WERI-Rb-1 (cell line): ENCODE results near the gene SYNE3.
A peak's percentile ranks its signal among the peaks of the same experiment; 100 is the strongest.

Experiments used
- DNase-seq: peaks from one replicate; pipeline ENCODE4 v3.0.0-alpha.2; 2020
- H3K27ac ChIP-seq: fragments of 250-450 bp; sonication (Bioruptor Pico); 2 replicates; pipeline ENCODE4 v1.5.1; 2020; ENCODE audit warnings: mild to moderate bottlenecking, moderate library complexity
- H3K27me3 ChIP-seq: fragments of 250-450 bp; sonication (Bioruptor Pico); 2 replicates; pipeline ENCODE4 v1.5.1; 2021; ENCODE audit warnings: mild to moderate bottlenecking, low read depth, moderate library complexity; ENCODE audit not compliant: insufficient read depth, severe bottlenecking
- H3K36me3 ChIP-seq: fragments of 250-450 bp; sonication (Bioruptor Pico); 2 replicates; pipeline ENCODE4 v1.5.1; 2020; ENCODE audit warnings: mild to moderate bottlenecking, moderate library complexity
- H3K4me3 ChIP-seq: 2 replicates; pipeline ENCODE4 v1.5.1; 2011; ENCODE audit warnings: low read depth, mild to moderate bottlenecking, control low read depth, low read length
- H3K9me3 ChIP-seq: fragments of 250-450 bp; sonication (Bioruptor Pico); 2 replicates; pipeline ENCODE4 v1.5.1; 2021; ENCODE audit warnings: mild to moderate bottlenecking, moderate library complexity; ENCODE audit not compliant: severe bottlenecking
- TF ChIP-seq, protein P1 (sequence below): IDR thresholded peaks from 2 replicates; pipeline ENCODE4 v1.5.1; 2011; ENCODE audit warnings: low read depth, mild to moderate bottlenecking, control low read depth, inconsistent platforms, low read length

SYNE3 gene

DNA sequence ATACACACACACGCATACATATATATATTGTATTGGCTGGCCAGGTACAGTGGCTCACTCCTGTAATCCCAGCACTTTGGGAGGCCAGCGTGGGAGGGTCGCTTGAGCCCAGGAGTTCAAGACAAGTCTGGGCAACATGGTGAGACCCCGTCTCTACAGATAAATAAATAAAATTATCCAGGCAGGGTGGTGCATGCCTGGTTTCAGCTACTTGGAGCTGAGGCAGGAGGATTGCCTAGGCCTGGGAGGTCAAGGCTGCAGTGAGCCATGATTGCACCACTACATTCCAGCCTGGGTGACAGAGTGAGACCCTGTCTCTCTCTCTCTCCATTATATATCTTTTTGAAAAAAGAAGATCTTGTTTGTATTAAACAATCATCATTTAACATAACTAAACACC, 4.6 kb upstream of the SYNE3 start:
- Histone ChIP-seq H3K4me3 (no peak overlapping the region), H3K9me3 (no peaks in the 10 kb centered on the region), H3K27me3 (no peaks in the 10 kb centered on the region), H3K27ac (no peak overlapping the region), H3K36me3 (no peaks in the 10 kb centered on the region)
- DNase-seq = no peak
- TF ChIP-seq, protein P1, sequence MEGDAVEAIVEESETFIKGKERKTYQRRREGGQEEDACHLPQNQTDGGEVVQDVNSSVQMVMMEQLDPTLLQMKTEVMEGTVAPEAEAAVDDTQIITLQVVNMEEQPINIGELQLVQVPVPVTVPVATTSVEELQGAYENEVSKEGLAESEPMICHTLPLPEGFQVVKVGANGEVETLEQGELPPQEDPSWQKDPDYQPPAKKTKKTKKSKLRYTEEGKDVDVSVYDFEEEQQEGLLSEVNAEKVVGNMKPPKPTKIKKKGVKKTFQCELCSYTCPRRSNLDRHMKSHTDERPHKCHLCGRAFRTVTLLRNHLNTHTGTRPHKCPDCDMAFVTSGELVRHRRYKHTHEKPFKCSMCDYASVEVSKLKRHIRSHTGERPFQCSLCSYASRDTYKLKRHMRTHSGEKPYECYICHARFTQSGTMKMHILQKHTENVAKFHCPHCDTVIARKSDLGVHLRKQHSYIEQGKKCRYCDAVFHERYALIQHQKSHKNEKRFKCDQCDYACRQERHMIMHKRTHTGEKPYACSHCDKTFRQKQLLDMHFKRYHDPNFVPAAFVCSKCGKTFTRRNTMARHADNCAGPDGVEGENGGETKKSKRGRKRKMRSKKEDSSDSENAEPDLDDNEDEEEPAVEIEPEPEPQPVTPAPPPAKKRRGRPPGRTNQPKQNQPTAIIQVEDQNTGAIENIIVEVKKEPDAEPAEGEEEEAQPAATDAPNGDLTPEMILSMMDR = no peak

DNA sequence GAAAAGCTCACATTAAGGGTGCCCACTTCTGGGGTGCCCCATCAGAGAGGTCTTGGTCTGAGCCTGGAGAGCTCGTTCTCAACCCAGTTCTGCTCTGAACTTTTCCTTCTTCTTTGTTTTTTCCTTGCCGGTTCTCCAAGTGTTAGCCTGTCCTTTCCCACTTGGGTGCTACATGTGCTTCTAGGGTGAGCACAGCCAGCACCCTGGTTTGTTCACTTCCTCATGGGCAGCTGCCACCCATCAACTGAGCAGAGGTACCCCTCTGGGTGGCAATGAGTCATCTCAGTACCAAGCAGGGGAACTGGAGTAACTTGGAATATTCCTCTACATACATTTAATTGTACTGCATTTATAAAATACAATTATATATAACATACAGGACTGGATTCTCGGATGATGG, 3.9 kb upstream of the SYNE3 start:
- no peak for DNase-seq
- H3K27me3 ChIP-seq = no peaks in the 10 kb centered on the region

DNA sequence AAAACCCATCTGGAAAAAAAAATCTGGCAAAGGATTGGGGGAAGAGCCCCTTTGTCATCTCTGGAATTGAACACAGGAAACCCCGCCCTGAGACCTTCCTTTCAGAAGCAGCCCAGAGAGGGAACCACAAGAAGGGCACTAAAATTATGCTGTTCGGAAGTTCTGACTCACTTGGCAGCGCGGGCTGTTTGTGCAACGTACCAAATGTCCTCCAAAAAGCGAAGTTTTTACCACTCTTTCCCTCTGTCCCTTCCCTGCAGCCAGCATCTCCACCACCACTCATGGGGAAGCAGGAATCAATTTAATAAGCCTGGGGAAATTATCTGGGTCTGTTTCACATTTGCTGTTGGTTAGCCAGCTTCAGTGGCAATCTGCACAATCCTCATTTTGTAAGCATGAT, 3.2 kb upstream of the SYNE3 start:
- Histone ChIP-seq H3K27me3 (no peaks in the 10 kb centered on the region), H3K27ac (no peak overlapping the region), H3K4me3 (no peak overlapping the region), H3K36me3 (no peaks in the 10 kb centered on the region), H3K9me3 (no peaks in the 10 kb centered on the region)
- TF ChIP-seq, protein P1 = no peak
- no peak for DNase-seq

More for the DNA sequence above, 3.9 kb upstream of the SYNE3 start:
- H3K9me3 ChIP-seq = no peaks in the 10 kb centered on the region
- H3K36me3 ChIP-seq = no peaks in the 10 kb centered on the region
- TF ChIP-seq, protein P1 = no peak
- H3K27ac ChIP-seq = no peak overlapping the region
- H3K4me3 ChIP-seq = no peak overlapping the region

DNA sequence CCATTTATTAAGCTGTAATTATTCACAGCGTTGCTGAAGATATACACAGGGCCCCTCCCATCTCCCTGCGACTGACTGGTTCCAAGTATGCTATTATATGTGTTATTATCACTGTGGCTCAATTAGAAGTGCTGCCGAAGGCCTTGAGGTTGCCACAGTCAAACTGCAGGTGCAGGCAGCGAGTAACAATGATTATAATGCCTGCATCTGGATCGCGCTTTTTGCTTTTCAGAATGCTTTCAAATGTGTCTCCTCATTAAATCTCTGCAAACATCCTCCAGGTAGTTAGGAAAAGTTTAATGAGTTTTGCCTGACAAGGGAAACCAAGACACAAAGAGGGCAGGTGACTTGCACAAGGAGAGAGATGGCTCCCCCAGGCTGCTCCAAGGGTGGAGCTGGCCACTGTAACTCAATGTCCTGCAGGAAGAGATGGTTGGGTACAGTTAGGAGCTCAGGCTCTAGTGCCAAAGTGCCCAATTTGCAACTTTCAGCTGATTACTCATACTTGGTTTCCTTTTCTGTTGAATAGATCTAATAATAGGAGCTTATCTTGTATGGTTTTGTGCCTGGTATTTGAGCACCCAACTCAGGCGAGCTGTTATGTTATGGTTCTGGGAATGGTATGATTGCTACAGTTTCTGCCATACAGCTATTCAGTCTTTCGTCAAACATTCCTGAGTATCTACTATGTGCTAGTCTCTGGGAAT, 1.7 kb upstream of the SYNE3 start:
- no peak overlapping the region for H3K4me3 ChIP-seq
- TF ChIP-seq, protein P1 = no peak
- no peak for DNase-seq
- H3K36me3 ChIP-seq = no peaks in the 10 kb centered on the region
- H3K27ac ChIP-seq = no peak overlapping the region
- no peaks in the 10 kb centered on the region for H3K9me3 ChIP-seq
- H3K27me3 ChIP-seq = no peaks in the 10 kb centered on the region

DNA sequence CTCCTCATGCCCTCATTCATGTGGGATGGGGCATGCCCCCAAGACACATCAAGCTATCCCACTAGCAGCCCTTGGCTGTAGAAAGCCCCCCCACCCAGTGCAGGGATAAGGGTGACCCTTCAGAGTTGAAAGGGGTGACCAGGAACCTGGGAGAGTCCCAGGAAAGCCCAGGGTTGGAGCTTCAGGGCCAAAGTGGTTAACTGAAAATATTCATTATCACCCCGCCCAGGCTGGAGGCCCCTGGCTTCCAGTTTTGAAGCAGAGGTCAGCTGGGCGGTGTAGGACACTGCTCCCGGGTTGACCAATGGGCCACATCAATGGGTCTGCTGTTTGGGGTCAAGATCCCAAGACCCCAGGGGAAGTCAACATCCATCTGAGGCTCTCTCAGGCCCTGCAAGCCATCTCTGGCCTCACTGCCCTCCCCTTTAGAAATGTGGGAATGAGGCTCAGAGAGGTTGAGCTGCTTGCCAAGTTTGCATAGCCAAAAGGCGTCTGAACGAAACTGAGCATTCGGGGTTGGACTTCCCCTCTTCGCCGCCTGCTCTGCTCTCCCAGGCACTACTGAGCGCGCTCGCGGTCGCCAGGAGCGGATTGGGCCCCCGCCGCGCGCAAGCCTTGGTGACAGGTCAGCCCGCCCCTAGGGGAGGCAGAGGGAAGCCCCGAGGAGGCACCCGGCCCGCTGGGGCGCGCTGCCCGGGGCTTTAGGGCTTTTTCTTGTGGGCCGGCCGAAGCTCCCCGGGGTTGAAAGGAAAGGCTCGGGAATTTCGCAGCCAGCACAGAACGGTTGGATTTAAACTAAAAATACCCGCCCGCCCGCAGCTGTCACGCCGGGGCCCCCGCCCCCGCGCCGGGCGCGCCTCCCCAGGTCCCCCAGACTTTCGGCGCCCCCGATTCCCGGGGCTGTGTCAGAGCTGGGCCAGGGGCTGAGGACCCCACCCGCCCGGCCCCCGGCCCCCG, 576 bp downstream of the SYNE3 start:
- no peaks in the 10 kb centered on the region for H3K9me3 ChIP-seq
- H3K4me3 ChIP-seq = peak overlapping the region; percentile 52
- TF ChIP-seq, protein P1 = peak; percentile 48
- no peak overlapping the region for H3K27ac ChIP-seq
- H3K36me3 ChIP-seq = no peaks in the 10 kb centered on the region
- no peaks in the 10 kb centered on the region for H3K27me3 ChIP-seq
- DNase-seq = peak; percentile 81
